Measurements from ENCODE around the gene LMBRD2.

The LMBRD2 gene

DNA sequence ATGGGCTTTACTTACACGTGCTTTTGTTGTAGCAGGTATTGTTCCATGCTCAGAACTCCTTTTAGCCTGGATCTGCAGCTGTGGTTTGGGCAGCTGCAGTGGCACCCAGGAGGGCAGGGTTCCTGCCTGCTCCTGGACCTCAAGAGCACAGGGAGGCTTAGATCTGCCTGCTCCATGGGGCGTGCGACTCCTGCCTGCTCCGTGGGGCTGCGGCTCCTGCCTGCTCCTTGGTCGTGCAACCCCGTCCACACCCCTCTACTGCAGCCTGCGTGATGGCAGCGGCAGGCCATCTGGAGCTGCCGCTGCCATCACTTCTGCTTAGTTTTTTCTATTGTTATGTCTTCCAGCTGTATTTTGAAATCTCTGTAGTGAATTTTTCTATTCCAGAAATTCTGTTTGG, 73.3 kb downstream of the LMBRD2 start:
- TF ChIP-seq TAF1 (IDR thresholded peaks at IDR 0.05; ENCODE audit: borderline replicate concordance, insufficient read depth, low read length) (no peak), FOXP2 (optimal IDR thresholded peaks at IDR 0.05; ENCODE audit: borderline replicate concordance, extremely low read depth, extremely low read length, insufficient read depth) (no peak), SIN3A (IDR thresholded peaks at IDR 0.05; ENCODE audit: borderline replicate concordance, insufficient read depth, low read length) (no peak), POLR2AphosphoS5 (IDR thresholded peaks at IDR 0.05; ENCODE audit: low read depth, low read length) (no peak)
- TF ChIP-seq, protein P1, sequence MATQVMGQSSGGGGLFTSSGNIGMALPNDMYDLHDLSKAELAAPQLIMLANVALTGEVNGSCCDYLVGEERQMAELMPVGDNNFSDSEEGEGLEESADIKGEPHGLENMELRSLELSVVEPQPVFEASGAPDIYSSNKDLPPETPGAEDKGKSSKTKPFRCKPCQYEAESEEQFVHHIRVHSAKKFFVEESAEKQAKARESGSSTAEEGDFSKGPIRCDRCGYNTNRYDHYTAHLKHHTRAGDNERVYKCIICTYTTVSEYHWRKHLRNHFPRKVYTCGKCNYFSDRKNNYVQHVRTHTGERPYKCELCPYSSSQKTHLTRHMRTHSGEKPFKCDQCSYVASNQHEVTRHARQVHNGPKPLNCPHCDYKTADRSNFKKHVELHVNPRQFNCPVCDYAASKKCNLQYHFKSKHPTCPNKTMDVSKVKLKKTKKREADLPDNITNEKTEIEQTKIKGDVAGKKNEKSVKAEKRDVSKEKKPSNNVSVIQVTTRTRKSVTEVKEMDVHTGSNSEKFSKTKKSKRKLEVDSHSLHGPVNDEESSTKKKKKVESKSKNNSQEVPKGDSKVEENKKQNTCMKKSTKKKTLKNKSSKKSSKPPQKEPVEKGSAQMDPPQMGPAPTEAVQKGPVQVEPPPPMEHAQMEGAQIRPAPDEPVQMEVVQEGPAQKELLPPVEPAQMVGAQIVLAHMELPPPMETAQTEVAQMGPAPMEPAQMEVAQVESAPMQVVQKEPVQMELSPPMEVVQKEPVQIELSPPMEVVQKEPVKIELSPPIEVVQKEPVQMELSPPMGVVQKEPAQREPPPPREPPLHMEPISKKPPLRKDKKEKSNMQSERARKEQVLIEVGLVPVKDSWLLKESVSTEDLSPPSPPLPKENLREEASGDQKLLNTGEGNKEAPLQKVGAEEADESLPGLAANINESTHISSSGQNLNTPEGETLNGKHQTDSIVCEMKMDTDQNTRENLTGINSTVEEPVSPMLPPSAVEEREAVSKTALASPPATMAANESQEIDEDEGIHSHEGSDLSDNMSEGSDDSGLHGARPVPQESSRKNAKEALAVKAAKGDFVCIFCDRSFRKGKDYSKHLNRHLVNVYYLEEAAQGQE (IDR thresholded peaks at IDR 0.05; ENCODE audit: insufficient read depth in 1 of 2, low read depth in 2 of 2, low read length in 2 of 2) = no peak

DNA sequence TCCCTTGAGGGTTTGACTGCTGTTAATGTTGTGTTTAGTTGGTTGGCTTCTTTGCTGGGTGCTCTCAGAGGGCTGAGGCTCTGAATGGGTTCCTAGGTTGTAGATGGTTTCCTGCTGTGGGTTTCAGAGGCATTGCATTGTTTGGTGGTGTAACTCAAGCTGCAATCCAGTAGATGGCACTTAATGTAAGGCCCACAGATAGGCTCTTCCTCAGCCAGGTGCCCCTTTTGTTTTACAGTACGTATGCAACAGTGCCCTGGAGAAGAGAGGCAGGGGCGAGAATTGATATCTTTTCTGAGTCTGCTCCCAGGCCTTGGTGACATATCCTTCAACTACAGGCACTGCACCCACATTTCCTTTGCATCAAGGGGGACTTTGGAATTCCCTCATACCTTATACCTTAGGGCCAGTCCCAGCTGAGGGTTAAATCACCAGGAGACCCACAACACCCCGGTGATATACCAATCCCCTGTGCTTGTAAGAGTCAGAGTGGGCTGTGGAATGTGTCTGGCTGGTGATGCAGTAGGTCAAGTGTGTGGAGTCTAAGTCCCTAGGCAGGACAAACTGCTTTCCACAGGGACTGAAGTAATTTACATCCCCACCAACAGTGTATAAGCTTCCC, 78.0 kb downstream of the LMBRD2 start:
- no peak for TF ChIP-seq TAF1 (IDR thresholded peaks at IDR 0.05; ENCODE audit: borderline replicate concordance, insufficient read depth, low read length)
- TF ChIP-seq POLR2AphosphoS5 (IDR thresholded peaks at IDR 0.05; ENCODE audit: low read depth, low read length) = no peak
- TF ChIP-seq, protein P1 (IDR thresholded peaks at IDR 0.05; ENCODE audit: insufficient read depth in 1 of 2, low read depth in 2 of 2, low read length in 2 of 2) = no peak
- TF ChIP-seq FOXP2 (optimal IDR thresholded peaks at IDR 0.05; ENCODE audit: borderline replicate concordance, extremely low read depth, extremely low read length, insufficient read depth) = no peak
- no peak for TF ChIP-seq SIN3A (IDR thresholded peaks at IDR 0.05; ENCODE audit: borderline replicate concordance, insufficient read depth, low read length)

DNA sequence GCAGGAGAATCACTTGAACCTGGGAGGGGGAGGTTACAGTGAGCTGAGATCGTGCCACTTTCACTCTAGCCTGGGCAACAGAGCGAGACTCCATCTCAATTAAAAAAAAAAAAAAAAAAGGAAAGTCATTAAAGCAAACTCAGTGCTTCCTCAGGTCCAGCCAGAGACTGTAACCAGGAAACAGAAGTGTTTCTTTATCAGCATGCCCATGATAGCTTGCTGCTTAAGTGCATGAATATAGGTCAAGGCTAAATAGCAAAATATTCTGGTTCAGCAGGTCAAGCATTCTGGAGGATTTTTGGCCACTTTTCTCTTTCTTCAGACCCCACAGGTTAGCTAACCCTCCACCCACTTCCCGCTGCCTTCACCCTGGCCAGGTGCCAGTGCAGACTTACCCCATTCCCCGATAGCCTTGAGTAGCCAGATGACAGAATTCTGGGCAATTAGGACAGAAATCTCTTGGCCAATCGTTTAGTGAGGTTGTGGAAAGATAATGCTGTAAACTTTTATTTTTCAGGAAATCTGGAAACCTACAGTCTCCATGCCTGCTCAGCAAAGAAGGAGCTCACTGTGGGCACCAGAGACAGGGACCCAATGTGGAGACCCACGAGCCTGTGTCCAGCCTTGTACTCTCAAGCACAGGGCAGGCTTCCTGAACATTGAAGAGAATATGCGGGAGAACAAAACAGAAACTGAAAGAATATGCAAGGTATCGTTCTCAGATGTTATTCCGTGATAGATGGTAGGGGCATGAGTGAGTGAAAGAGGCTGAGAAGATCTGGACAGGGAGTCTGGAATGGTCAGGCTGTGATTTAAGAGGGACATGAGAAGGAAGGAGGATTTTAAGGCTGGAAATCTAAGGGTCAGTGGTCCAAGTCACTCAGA, 80.8 kb downstream of the LMBRD2 start:
- TF ChIP-seq FOXP2 (optimal IDR thresholded peaks at IDR 0.05; ENCODE audit: borderline replicate concordance, extremely low read depth, extremely low read length, insufficient read depth) (no peak), TAF1 (IDR thresholded peaks at IDR 0.05; ENCODE audit: borderline replicate concordance, insufficient read depth, low read length) (no peak), SIN3A (IDR thresholded peaks at IDR 0.05; ENCODE audit: borderline replicate concordance, insufficient read depth, low read length) (no peak), POLR2AphosphoS5 (IDR thresholded peaks at IDR 0.05; ENCODE audit: low read depth, low read length) (no peak)
- TF ChIP-seq, protein P1 (IDR thresholded peaks at IDR 0.05; ENCODE audit: insufficient read depth in 1 of 2, low read depth in 2 of 2, low read length in 2 of 2) = no peak

DNA sequence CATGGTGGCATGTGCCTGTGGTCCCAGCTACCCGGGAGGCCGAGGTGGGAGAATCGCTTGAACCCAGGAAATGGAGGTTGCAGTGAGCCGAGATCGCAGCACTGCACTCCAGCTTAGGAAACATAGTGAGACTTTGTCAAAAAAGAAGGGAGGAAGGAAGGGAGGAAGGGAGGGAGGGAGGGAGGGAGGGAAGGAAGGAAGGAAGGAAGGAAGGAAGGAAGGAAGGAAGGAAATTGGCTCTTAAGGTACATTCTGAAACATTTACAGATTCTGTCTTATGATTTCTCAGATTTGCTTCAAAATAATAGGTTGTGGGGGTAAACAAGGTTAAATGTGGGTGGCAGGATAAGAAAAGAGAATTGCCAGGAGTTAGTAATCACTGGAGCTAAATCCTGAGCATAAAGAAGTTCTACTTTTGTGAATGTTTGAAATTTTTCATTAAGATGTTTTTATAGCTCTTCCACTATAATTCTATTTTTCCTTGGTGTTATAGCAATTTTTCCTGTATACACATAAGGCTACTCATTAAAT, 82.9 kb downstream of the LMBRD2 start:
- TF ChIP-seq, protein P1 (IDR thresholded peaks at IDR 0.05; ENCODE audit: insufficient read depth in 1 of 2, low read depth in 2 of 2, low read length in 2 of 2) = no peak
- TF ChIP-seq FOXP2 (optimal IDR thresholded peaks at IDR 0.05; ENCODE audit: borderline replicate concordance, extremely low read depth, extremely low read length, insufficient read depth) (no peak), TAF1 (IDR thresholded peaks at IDR 0.05; ENCODE audit: borderline replicate concordance, insufficient read depth, low read length) (no peak), SIN3A (IDR thresholded peaks at IDR 0.05; ENCODE audit: borderline replicate concordance, insufficient read depth, low read length) (no peak), POLR2AphosphoS5 (IDR thresholded peaks at IDR 0.05; ENCODE audit: low read depth, low read length) (no peak)

All from PFSK-1 (cell line).